K562 (cell line): ENCODE measurements around the gene CARD9. TPM values are rescaled to one million over a fixed set of nuclear protein-coding genes. Genes with fewer than 3 reads are reported as not detected.

Experiments
- ATF1 ChIP-seq, 2 experiments: fragments of 450-650 bp in 1 of 2; IDR thresholded peaks; 2 replicates each; pipeline ENCODE4 v1.6.1; 2016; ENCODE audit warnings: missing compliant biosample characterization in 1 of 2, missing genetic modification characterization in 1 of 2
- BHLHE40 ChIP-seq: IDR thresholded peaks from 2 replicates; pipeline ENCODE4 v1.6.1; 2011; ENCODE audit warnings: low read length, improper control_type of control experiment
- BRCA1 ChIP-seq, 2 experiments: fragments of 450-650 bp in 1 of 2; sonication (generic) in 1 of 2; formaldehyde crosslinking in 1 of 2; IDR thresholded peaks; 2 replicates each; pipeline versions ENCODE4 v1.5.0 to v1.6.1; 2017 to 2020; ENCODE audit warnings: mild to moderate bottlenecking in 1 of 2, missing genetic modification reagents in 1 of 2
- HMG20B ChIP-seq: fragments of 250-450 bp; sonication (Bioruptor Pico); IDR thresholded peaks from 2 replicates; pipeline ENCODE4 v1.5.0; 2021; ENCODE audit warnings: mild to moderate bottlenecking
- L3MBTL2 ChIP-seq: fragments of 450-650 bp; IDR thresholded peaks from 2 replicates; pipeline ENCODE4 v1.6.1; 2016; ENCODE audit warnings: mild to moderate bottlenecking, moderate library complexity
- MITF ChIP-seq: IDR thresholded peaks from 2 replicates; pipeline ENCODE4 v1.6.1; 2014; ENCODE audit warnings: antibody characterized with exemption
- NELFE ChIP-seq: IDR thresholded peaks from 2 replicates; pipeline ENCODE4 v1.6.1; 2011; ENCODE audit warnings: mild to moderate bottlenecking; ENCODE audit not compliant: insufficient read depth, insufficient read length
- NUFIP1 ChIP-seq: fragments of 450-650 bp; IDR thresholded peaks from 2 replicates; pipeline ENCODE4 v1.6.1; 2018; ENCODE audit not compliant: partially characterized antibody
- POLR2B ChIP-seq: fragments of 450-650 bp; IDR thresholded peaks from 2 replicates; pipeline ENCODE4 v1.6.1; 2018; ENCODE audit warnings: low read depth; ENCODE audit not compliant: partially characterized antibody
- SFPQ ChIP-seq: fragments of 200-400 bp; formaldehyde crosslinking; IDR thresholded peaks from 2 replicates; pipeline ENCODE4 v1.6.1; 2017; ENCODE audit warnings: mild to moderate bottlenecking, low read depth, low read length, moderate library complexity
- TBP ChIP-seq: optimal IDR thresholded peaks from 2 replicates; pipeline ENCODE3; 2011; ENCODE audit warnings: low read depth, low read length, improper control_type of control experiment
- TEAD1 ChIP-seq, 2 experiments: fragments of 450-650 bp in 1 of 2; sonication (generic) in 1 of 2; formaldehyde crosslinking; IDR thresholded peaks; 2 replicates each; pipeline versions ENCODE4 v1.4.0 to v1.8.0; 2020 to 2022; ENCODE audit warnings: mild to moderate bottlenecking in 2 of 2, missing genetic modification reagents in 1 of 2
- ZNF133 ChIP-seq: fragments of 250-450 bp; sonication (Bioruptor Pico); IDR thresholded peaks from 2 replicates; pipeline ENCODE4 v1.4.0; 2020; ENCODE audit warnings: mild to moderate bottlenecking
- ZNF3 ChIP-seq: fragments of 250-450 bp; sonication (Bioruptor Pico); IDR thresholded peaks from 2 replicates; pipeline ENCODE4 v1.5.0; 2021; ENCODE audit warnings: mild to moderate bottlenecking, moderate library complexity
- ZNF408 ChIP-seq: fragments of 250-450 bp; sonication (Bioruptor Pico); IDR thresholded peaks from 2 replicates; pipeline ENCODE4 v1.4.0; 2020; ENCODE audit warnings: low read depth, mild to moderate bottlenecking, moderate library complexity
- ZNF589 ChIP-seq: fragments of 200-800 bp; sonication (Bioruptor generic); IDR thresholded peaks from 2 replicates; pipeline ENCODE4 v1.6.1; 2016; ENCODE audit warnings: low read depth, missing genetic modification characterization, missing compliant biosample characterization
- ZNF639 ChIP-seq, 2 experiments: fragments of 200-800 bp in 1 of 2; sonication (Bioruptor generic) in 1 of 2; sonication (generic) in 1 of 2; formaldehyde crosslinking in 1 of 2; IDR thresholded peaks in 1 of 2; conservative IDR thresholded peaks in 1 of 2; 2 replicates each; pipeline versions ENCODE4 v1.5.0 to v1.6.1; 2016 to 2020; ENCODE audit warnings: missing compliant biosample characterization in 1 of 2, missing genetic modification characterization in 1 of 2, missing genetic modification reagents in 1 of 2
- polyA plus RNA-seq, 8 experiments: library from polyadenylated mRNA; depleted of rRNA in 4 of 8; stranded (reverse) in 5 of 8; unstranded in 3 of 8; fragments of >200 nt; fragmentation: Nextera tagmentation in 2 of 8; fragmentation: Illumina TruSeq in 1 of 8; extraction: Ambion mirVana in 2 of 8; extraction: Trizol in 1 of 8; gene quantifications; 2 replicates each; pipeline versions ENCODE4 v1.2.1 to v1.2.3, GENCODE V29; 2011 to 2014; ENCODE audit warnings: inconsistent platforms in 1 of 8, missing spikeins in 1 of 8
- total RNA-seq, 7 experiments: library from RNA; depleted of rRNA in 6 of 7; stranded (reverse); fragments of >200 nt in 6 of 7; fragmentation: Illumina TruSeq in 2 of 7; extraction: Trizol in 2 of 7; gene quantifications; 2 replicates each; pipeline versions ENCODE4 v1.2.1 to v1.2.3, GENCODE V29; 2011 to 2021; ENCODE audit warnings: low replicate concordance in 1 of 7
- TF ChIP-seq, protein P1 (sequence below): IDR thresholded peaks from 2 replicates; pipeline ENCODE4 v1.6.1; 2011; ENCODE audit warnings: borderline replicate concordance, low read depth, mild to moderate bottlenecking, moderate library complexity, low read length; ENCODE audit not compliant: insufficient read depth, poor library complexity, severe bottlenecking
- TF ChIP-seq, protein P2 (sequence below): sonication (generic); formaldehyde crosslinking; IDR thresholded peaks from 2 replicates; pipeline ENCODE4 v1.9.0; 2022; ENCODE audit warnings: mild to moderate bottlenecking, missing genetic modification reagents

CARD9 gene
- total and polyA plus RNA-seq, 9 of the 15 experiments (the other 6 are each of a cell fraction or from before 2014, with no cell fraction given), result 1.7 to 53.0 (median 9.7) TPM

- TF ChIP-seq ATF1 (CRISPR knock-in tag; IDR thresholded peaks at IDR 0.05) (no peak), ATF1 (tag; IDR thresholded peaks at IDR 0.05) (peak; percentile 17; the same call in 1 of the 2 replicates), ZNF589 (no peak), ZNF408 (CRISPR knock-in tag) (no peak), HMG20B (CRISPR knock-in tag) (no peak), BRCA1 (IDR thresholded peaks at IDR 0.05) (no peak), BRCA1 (CRISPR knock-in tag; IDR thresholded peaks at IDR 0.05) (no peak), POLR2B (no peak), TBP (no peak), ZNF133 (CRISPR knock-in tag) (no peak), NELFE (no peak), TEAD1 (CRISPR knock-in tag; IDR thresholded peaks at IDR 0.05) (no peak), ZNF639 (CRISPR knock-in tag; conservative IDR thresholded peaks at IDR 0.05 in 1 of 2, IDR thresholded peaks at IDR 0.05 in 1 of 2) (no peak), L3MBTL2 (peak; percentile 68), MITF (0 out of 2 replicates have a peak, but pooled peaks have one; percentile 7), SFPQ (no peak), NUFIP1 (no peak), BHLHE40 (peak; percentile 63), ZNF3 (CRISPR knock-in tag) (no peak)
- TF ChIP-seq, protein P1, sequence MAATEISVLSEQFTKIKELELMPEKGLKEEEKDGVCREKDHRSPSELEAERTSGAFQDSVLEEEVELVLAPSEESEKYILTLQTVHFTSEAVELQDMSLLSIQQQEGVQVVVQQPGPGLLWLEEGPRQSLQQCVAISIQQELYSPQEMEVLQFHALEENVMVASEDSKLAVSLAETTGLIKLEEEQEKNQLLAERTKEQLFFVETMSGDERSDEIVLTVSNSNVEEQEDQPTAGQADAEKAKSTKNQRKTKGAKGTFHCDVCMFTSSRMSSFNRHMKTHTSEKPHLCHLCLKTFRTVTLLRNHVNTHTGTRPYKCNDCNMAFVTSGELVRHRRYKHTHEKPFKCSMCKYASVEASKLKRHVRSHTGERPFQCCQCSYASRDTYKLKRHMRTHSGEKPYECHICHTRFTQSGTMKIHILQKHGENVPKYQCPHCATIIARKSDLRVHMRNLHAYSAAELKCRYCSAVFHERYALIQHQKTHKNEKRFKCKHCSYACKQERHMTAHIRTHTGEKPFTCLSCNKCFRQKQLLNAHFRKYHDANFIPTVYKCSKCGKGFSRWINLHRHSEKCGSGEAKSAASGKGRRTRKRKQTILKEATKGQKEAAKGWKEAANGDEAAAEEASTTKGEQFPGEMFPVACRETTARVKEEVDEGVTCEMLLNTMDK, result no peak
- TF ChIP-seq, protein P2, sequence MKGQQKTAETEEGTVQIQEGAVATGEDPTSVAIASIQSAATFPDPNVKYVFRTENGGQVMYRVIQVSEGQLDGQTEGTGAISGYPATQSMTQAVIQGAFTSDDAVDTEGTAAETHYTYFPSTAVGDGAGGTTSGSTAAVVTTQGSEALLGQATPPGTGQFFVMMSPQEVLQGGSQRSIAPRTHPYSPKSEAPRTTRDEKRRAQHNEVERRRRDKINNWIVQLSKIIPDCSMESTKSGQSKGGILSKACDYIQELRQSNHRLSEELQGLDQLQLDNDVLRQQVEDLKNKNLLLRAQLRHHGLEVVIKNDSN (CRISPR knock-in tag), result peak; percentile 82
Observed at GRCh38 chr9:136324501-136325300, 48.8 kb downstream of the CARD9 start (continued).
